HG03175 (cell line): ENCODE data around the gene CCDC33.

Source experiments
- ATAC-seq: cut with Tn5 transposase; IDR thresholded peaks from one replicate; pipeline ENCODE4 v1.9.1; 2021; ENCODE audit warnings: mild to moderate bottlenecking, moderate library complexity; ENCODE audit not compliant: unreplicated experiment

Gene CCDC33

GRCh38 chr15:74208901-74209559, 27.1 kb upstream of the CCDC33 start:
- ATAC-seq, result no peak

- no peak for ATAC-seq
Observed at GRCh38 chr15:74209560-74209958, 26.6 kb upstream of the CCDC33 start.

- ATAC-seq, result no peak
Observed at GRCh38 chr15:74209997-74210671, 26.0 kb upstream of the CCDC33 start.

- no peak for ATAC-seq
Observed at GRCh38 chr15:74210729-74211128, 25.4 kb upstream of the CCDC33 start.

GRCh38 chr15:74211656-74212055, 24.5 kb upstream of the CCDC33 start:
- ATAC-seq, result no peak

GRCh38 chr15:74212494-74212893, 23.6 kb upstream of the CCDC33 start:
- no peak for ATAC-seq

- ATAC-seq, result no peak
Observed at GRCh38 chr15:74213858-74214284, 22.3 kb upstream of the CCDC33 start.

GRCh38 chr15:74214324-74215021, 21.7 kb upstream of the CCDC33 start:
- no peak for ATAC-seq

GRCh38 chr15:74215958-74216357, 20.2 kb upstream of the CCDC33 start:
- no peak for ATAC-seq

- no peak for ATAC-seq
Observed at GRCh38 chr15:74216949-74217348, 19.2 kb upstream of the CCDC33 start.

- ATAC-seq, result no peak
Observed at GRCh38 chr15:74217907-74218885, 17.9 kb upstream of the CCDC33 start.

GRCh38 chr15:74220475-74221248, 15.5 kb upstream of the CCDC33 start:
- no peak for ATAC-seq

- ATAC-seq, result no peak
Observed at GRCh38 chr15:74221399-74222239, 14.5 kb upstream of the CCDC33 start.

GRCh38 chr15:74222240-74223119, 13.6 kb upstream of the CCDC33 start:
- no peak for ATAC-seq

GRCh38 chr15:74225928-74226327, 10.2 kb upstream of the CCDC33 start:
- ATAC-seq, result no peak

GRCh38 chr15:74226761-74227540, 9.2 kb upstream of the CCDC33 start:
- ATAC-seq, result no peak

GRCh38 chr15:74227968-74228722, 8.0 kb upstream of the CCDC33 start:
- no peak for ATAC-seq
